Measurements from ENCODE around the gene FADS2.

GRCh38 chr11:61879152-61879551, 51.1 kb downstream of the FADS2 start:
- TF ChIP-seq CTCF (conservative IDR thresholded peaks at IDR 0.05): no peak
- no peak for TF ChIP-seq EZH2 (IDR thresholded peaks at IDR 0.05; ENCODE audit: low read depth)
